ENCODE measurements around the gene BSN. TPM values are rescaled to one million over a fixed set of nuclear protein-coding genes. Genes with fewer than 3 reads are reported as not detected.
"Not testable (repeated sequence)": the region's sequence is repeated elsewhere in the genome, so short reads cannot be mapped to it uniquely, and the experiment has no call there.

The BSN gene
- total RNA-seq, 2 donors from 2014 or later: 0.13 to 0.22 TPM

DNA sequence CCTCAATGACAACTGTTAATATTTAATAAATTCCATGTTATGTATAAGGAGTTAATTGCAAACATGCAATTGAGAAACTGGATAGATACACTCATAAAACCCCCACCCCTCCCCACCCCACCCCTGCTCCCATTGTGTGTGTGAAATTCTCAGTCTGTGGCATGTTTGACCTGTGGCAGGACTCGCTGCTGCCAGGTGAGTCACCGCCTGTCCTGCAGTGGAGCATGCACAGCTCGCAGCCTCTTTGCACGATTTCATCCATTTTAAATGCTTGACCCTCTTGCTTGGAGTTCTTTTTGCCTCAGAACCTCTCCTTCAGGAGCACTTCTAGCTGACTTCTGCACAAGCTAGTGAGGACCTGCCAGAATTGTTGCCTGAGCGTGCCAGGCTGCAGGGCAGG lies 114.6 kb downstream of the BSN start:
- Mint-ChIP-seq H3K27me3 (no peaks in the 10 kb centered on the region), H3K9me3 (no peaks in the 10 kb centered on the region), H3K4me1 (peaks cover 5% of the 10 kb centered on the region), H3K36me3 (ENCODE audit: low read depth) (no peaks in the 10 kb centered on the region), H3K27ac (no peak overlapping the region), H3K4me3 (no peak overlapping the region)
- ATAC-seq (replicated peaks): no peak

- no peak overlapping the region for H3K27ac Mint-ChIP-seq
- no peak for ATAC-seq (replicated peaks)
- H3K4me3 Mint-ChIP-seq: no peak overlapping the region
- no peaks in the 10 kb centered on the region for H3K27me3 Mint-ChIP-seq
- no peaks in the 10 kb centered on the region for H3K36me3 Mint-ChIP-seq (ENCODE audit: low read depth)
- peaks cover 5% of the 10 kb centered on the region for H3K4me1 Mint-ChIP-seq
- H3K9me3 Mint-ChIP-seq: no peaks in the 10 kb centered on the region
Measured at GRCh38 chr3:49669352-49669751, 115.1 kb downstream of the BSN start.

GRCh38 chr3:49670940-49671290 lies 116.6 kb downstream of the BSN start:
- Mint-ChIP-seq H3K4me3 (no peak overlapping the region), H3K36me3 (ENCODE audit: low read depth) (peaks cover 6% of the 10 kb centered on the region), H3K27ac (peak overlapping the region; percentile 61), H3K27me3 (no peaks in the 10 kb centered on the region), H3K9me3 (no peaks in the 10 kb centered on the region), H3K4me1 (peaks cover 10% of the 10 kb centered on the region)
- no peak for ATAC-seq (replicated peaks)

- Mint-ChIP-seq H3K4me3 (peak overlapping the region; percentile 22), H3K4me1 (peaks cover 11% of the 10 kb centered on the region), H3K36me3 (ENCODE audit: low read depth) (peaks cover 13% of the 10 kb centered on the region), H3K27ac (peak overlapping the region; percentile 61), H3K9me3 (no peaks in the 10 kb centered on the region), H3K27me3 (no peaks in the 10 kb centered on the region)
- peak; percentile 8 for ATAC-seq (replicated peaks)
Measured at GRCh38 chr3:49671291-49672288, 117.3 kb downstream of the BSN start.

DNA sequence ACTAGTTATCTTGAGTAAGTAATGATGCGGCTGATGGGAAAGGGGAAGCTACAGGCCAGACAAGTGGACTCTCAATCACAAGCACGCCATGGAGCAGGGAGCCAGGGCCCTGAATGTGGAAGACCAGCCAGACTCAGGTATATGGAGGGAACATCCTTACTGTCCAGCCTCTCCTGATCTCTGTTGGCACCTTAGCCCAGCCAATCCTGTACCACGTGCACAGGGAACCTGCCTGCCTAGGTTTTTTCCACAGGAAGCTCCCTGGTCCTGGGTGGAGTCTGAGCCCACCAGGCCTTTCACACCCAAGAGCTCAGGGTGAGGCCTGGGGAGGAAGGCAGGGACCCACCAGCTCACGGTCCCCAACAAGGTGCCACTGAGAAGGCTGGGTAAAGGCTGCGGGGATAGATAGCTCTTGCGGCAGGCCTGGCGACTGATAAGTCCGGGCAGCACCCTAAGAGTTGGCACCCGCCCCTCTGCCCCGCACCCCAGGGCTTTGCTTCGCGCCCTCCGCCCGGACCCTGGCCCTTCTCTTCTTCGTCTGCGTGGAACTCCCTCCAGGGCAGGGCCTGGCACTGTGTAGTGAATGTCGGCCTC lies 118.9 kb downstream of the BSN start:
- peak overlapping the region; percentile 88 for H3K27ac Mint-ChIP-seq
- no peak for ATAC-seq (replicated peaks)
- H3K36me3 Mint-ChIP-seq (ENCODE audit: low read depth): peaks cover 28% of the 10 kb centered on the region
- peak overlapping the region; percentile 87 for H3K4me3 Mint-ChIP-seq
- no peaks in the 10 kb centered on the region for H3K27me3 Mint-ChIP-seq
- H3K4me1 Mint-ChIP-seq: peaks cover 11% of the 10 kb centered on the region
- no peaks in the 10 kb centered on the region for H3K9me3 Mint-ChIP-seq

DNA sequence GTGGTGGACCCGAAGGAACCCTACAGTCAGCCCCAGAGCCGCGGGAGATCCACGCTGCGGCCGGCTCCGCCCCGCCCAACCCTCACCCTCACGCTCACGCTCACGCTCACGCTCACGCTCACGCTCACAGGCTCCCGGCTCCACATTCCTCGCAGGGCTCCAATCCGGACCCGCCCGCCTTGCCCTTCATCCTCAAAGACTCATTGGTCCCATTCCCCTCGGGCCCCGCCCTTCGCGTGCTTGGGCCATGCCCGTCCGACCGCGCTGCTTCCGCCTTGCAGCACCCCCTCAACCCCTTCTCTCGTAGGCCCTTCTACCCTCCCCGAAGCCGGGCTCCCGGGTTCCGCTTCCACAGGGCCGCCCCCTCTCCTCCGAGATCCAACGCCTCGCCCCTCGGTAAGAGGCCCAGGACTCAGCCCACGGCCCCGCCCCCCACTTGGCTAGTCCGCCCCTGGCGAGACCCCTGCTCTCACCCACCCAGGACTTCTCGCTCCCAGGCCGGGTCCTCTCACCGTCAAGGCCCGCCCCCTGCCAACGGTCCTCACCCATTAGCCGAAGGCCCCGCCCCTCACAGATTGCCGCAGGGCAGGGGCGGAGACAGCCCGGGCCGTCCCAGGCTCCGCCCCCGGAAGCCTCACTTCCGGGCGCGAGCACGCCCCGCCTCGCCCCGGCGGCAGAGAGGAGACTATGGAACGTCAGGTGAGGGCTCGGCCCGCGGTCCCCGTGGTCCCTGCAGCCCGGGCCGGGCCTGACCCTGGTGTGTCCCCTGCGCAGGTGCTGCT lies 119.6 kb downstream of the BSN start, which contains the start of gene APEH:
APEH (plus strand) TSS at position 637 of the 782 bp plus-strand sequence; CDS start at position 688, 51 bp downstream.
- Mint-ChIP-seq H3K9me3 (no peaks in the 10 kb centered on the region), H3K4me1 (peaks cover 11% of the 10 kb centered on the region), H3K27ac (peak within 1 kb of the TSS; percentile 88)

GRCh38 chr3:49674497-49674983 lies 120.3 kb downstream of the BSN start:
- ATAC-seq (replicated peaks): peak; percentile 19
- H3K27me3 Mint-ChIP-seq: no peaks in the 10 kb centered on the region
- peaks cover 11% of the 10 kb centered on the region for H3K4me1 Mint-ChIP-seq
- H3K4me3 Mint-ChIP-seq: peak overlapping the region; percentile 87
- peaks cover 36% of the 10 kb centered on the region for H3K36me3 Mint-ChIP-seq (ENCODE audit: low read depth)
- peak overlapping the region; percentile 88 for H3K27ac Mint-ChIP-seq
- H3K9me3 Mint-ChIP-seq: no peaks in the 10 kb centered on the region

More for the DNA sequence above, 119.6 kb downstream of the BSN start, which contains the start of gene APEH:
- H3K36me3 Mint-ChIP-seq (ENCODE audit: low read depth): peaks cover 31% of the 10 kb centered on the region
- no peaks in the 10 kb centered on the region for H3K27me3 Mint-ChIP-seq
- peak; percentile 91 for ATAC-seq (replicated peaks)
- H3K4me3 Mint-ChIP-seq: peak within 1 kb of the TSS; percentile 87

GRCh38 chr3:49675912-49676311 lies 121.6 kb downstream of the BSN start:
- ATAC-seq (replicated peaks): no peak
- Mint-ChIP-seq H3K36me3 (ENCODE audit: low read depth) (peaks cover 49% of the 10 kb centered on the region), H3K27me3 (no peaks in the 10 kb centered on the region), H3K4me1 (peaks cover 16% of the 10 kb centered on the region), H3K27ac (no peak overlapping the region), H3K9me3 (no peaks in the 10 kb centered on the region), H3K4me3 (no peak overlapping the region)

DNA sequence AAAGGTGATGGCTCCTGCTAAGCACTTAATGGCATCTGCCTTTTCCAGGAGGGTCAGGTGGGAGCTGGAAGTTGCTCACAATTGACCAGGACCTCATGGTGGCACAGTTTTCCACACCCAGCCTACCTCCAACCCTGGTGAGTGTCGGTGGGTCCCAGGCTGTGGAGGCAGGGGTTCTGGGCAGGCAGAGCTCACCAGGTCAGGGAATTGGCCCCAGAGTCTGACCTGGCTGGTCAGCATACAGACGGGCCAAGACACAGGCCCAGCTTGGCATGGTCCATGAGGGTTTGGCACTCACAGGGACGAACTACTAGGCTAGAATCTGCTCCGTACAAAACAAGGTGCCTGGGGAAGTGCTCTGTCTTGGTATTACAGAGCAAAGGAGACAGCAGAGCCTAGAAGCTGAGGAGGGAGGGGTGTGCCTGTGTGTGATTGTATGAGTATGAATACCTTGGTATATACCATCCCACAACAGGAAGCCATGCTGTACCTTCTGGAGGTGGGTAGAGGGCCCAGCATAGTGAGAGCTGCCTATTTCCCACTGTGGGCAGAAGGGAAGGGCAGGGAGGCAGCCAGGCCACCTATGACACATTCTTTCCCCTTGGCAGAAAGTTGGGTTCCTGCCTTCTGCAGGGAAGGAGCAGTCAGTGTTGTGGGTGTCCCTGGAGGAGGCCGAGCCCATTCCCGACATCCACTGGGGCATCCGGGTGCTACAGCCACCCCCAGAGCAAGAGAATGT lies 126.4 kb downstream of the BSN start:
- no peak overlapping the region for H3K27ac Mint-ChIP-seq
- H3K27me3 Mint-ChIP-seq: no peaks in the 10 kb centered on the region
- peaks cover 9% of the 10 kb centered on the region for H3K4me1 Mint-ChIP-seq
- H3K9me3 Mint-ChIP-seq: no peaks in the 10 kb centered on the region
- no peak for ATAC-seq (replicated peaks)
- peaks cover 60% of the 10 kb centered on the region for H3K36me3 Mint-ChIP-seq (ENCODE audit: low read depth)
- H3K4me3 Mint-ChIP-seq: no peak overlapping the region

DNA sequence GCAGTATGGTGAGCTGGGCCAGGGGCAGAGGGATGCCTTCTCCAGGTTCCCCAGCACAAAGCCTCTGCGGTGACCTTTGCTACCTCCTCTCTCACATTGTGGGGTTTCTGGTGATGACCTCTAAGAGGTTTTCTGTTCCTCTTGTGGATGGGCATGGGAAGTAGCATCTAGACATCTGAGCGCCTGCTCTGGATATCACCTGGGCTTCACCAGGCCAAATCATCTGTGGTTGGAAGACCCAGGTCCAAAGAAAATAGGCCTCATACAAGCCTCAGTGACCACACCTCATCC lies 126.9 kb downstream of the BSN start:
- peaks cover 55% of the 10 kb centered on the region for H3K36me3 Mint-ChIP-seq (ENCODE audit: low read depth)
- no peak overlapping the region for H3K27ac Mint-ChIP-seq
- no peaks in the 10 kb centered on the region for H3K9me3 Mint-ChIP-seq
- H3K4me3 Mint-ChIP-seq: no peak overlapping the region
- peaks cover 6% of the 10 kb centered on the region for H3K4me1 Mint-ChIP-seq
- H3K27me3 Mint-ChIP-seq: no peaks in the 10 kb centered on the region
- ATAC-seq (replicated peaks): no peak

- no peaks in the 10 kb centered on the region for H3K27me3 Mint-ChIP-seq
- no peak overlapping the region for H3K4me3 Mint-ChIP-seq
- H3K27ac Mint-ChIP-seq: no peak overlapping the region
- peaks cover 51% of the 10 kb centered on the region for H3K36me3 Mint-ChIP-seq (ENCODE audit: low read depth)
- no peak for ATAC-seq (replicated peaks)
- no peaks in the 10 kb centered on the region for H3K9me3 Mint-ChIP-seq
- H3K4me1 Mint-ChIP-seq: peaks cover 6% of the 10 kb centered on the region
Measured at GRCh38 chr3:49681543-49681942, 127.3 kb downstream of the BSN start.

GRCh38 chr3:49683162-49683561 lies 128.9 kb downstream of the BSN start:
- Mint-ChIP-seq H3K4me3 (no peak overlapping the region), H3K4me1 (peaks cover 6% of the 10 kb centered on the region), H3K27ac (no peak overlapping the region), H3K36me3 (ENCODE audit: low read depth) (peaks cover 36% of the 10 kb centered on the region), H3K9me3 (no peaks in the 10 kb centered on the region), H3K27me3 (no peaks in the 10 kb centered on the region)
- no peak for ATAC-seq (replicated peaks)

GRCh38 chr3:49684453-49684852 lies 130.2 kb downstream of the BSN start:
- not testable (repeated sequence) for H3K27me3 Mint-ChIP-seq; H3K4me3 Mint-ChIP-seq; H3K9me3 Mint-ChIP-seq; ATAC-seq (replicated peaks); H3K27ac Mint-ChIP-seq
- Mint-ChIP-seq H3K4me1 (peaks cover 11% of the 10 kb centered on the region), H3K36me3 (ENCODE audit: low read depth) (peaks cover 36% of the 10 kb centered on the region)

DNA sequence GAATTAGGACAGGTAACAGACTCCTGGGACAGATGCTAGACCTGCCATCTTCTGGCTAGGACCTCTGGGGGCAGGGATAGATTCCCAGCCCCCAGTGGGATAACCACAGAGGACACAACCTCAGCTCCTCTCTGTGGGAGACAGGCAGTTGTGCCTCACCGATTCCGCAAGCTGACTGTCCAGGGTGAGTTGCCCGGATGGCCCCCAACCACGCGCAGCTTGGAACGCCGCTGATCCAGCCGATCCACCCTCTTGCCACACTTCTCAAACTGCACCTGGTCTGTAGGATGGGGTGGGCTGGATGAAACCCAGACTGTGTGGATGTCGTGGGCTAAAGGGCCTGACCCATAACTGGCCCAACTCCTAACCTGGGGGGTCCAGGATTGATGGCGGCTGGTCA lies 130.8 kb downstream of the BSN start:
- ATAC-seq (replicated peaks); H3K9me3 Mint-ChIP-seq; H3K27me3 Mint-ChIP-seq; H3K27ac Mint-ChIP-seq; H3K4me1 Mint-ChIP-seq: not testable (repeated sequence)
- Mint-ChIP-seq H3K36me3 (ENCODE audit: low read depth) (peaks cover 32% of the 10 kb centered on the region), H3K4me3 (peak overlapping the region; percentile 27)
